ENCODE measurements around the gene ABCB6. TPM values are rescaled to one million over a fixed set of nuclear protein-coding genes. Genes with fewer than 3 reads are reported as not detected.
"Not testable (repeated sequence)": the region's sequence is repeated elsewhere in the genome, so short reads cannot be mapped to it uniquely, and the experiment has no call there.

ABCB6 gene
- 13.8 and 14.0 TPM in 2 replicates for total RNA-seq

GRCh38 chr2:219218732-219219701, at the start of gene ABCB6:
ABCB6 (minus strand) TSS chr2:219218958; CDS start chr2:219218673, 285 bp downstream.
- intact Hi-C loops (cut with micrococcal nuclease) = loop anchor here (1.0 to 2.0 kb wide), 6 partner anchors 10 to 60 kb away; partner anchors contain the start of genes ANKZF1, ATG9A, CNPPD1 and DNAJB2

- intact Hi-C loops (cut with micrococcal nuclease) = no loop called here
These were observed 49.5 kb upstream of the ABCB6 start for GRCh38 chr2:219268294-219268693.

- intact Hi-C loops (cut with micrococcal nuclease) = no loop called here
These were observed 48.1 kb upstream of the ABCB6 start for GRCh38 chr2:219266886-219267285.

GRCh38 chr2:219266232-219266631, 47.5 kb upstream of the ABCB6 start:
- intact Hi-C loops (cut with micrococcal nuclease) = no loop called here

GRCh38 chr2:219261024-219261855, 42.5 kb upstream of the ABCB6 start:
- intact Hi-C loops (cut with micrococcal nuclease) = no loop called here

- intact Hi-C loops (cut with micrococcal nuclease) = not testable (repeated sequence)
These were observed 40.2 kb upstream of the ABCB6 start for GRCh38 chr2:219258942-219259341.

- intact Hi-C loops (cut with micrococcal nuclease) = no loop called here
These were observed 35.9 kb upstream of the ABCB6 start for GRCh38 chr2:219254590-219255201.

GRCh38 chr2:219253753-219254589, 35.2 kb upstream of the ABCB6 start, which contains the start of gene TUBA4A:
TUBA4A (minus strand) TSS chr2:219253918; CDS start chr2:219253858, 60 bp downstream.
- intact Hi-C loops (cut with micrococcal nuclease) = loop anchor here (1.0 kb wide), 9 partner anchors 9 to 686 kb away; partner anchors contain the start of genes ANKZF1, ATG9A, CNOT9 and DNAJB2

GRCh38 chr2:219252900-219253752, 34.4 kb upstream of the ABCB6 start, which contains the start of gene TUBA4B:
TUBA4B (plus strand) TSS chr2:219253243; CDS start chr2:219253408, 165 bp downstream.
- intact Hi-C loops (cut with micrococcal nuclease) = loop anchor here (1.0 kb wide), 9 partner anchors 8 to 685 kb away; partner anchors contain the start of genes ANKZF1, ATG9A, CNOT9 and DNAJB2

- intact Hi-C loops (cut with micrococcal nuclease) = no loop called here
These were observed 33.8 kb upstream of the ABCB6 start for GRCh38 chr2:219252570-219252899.

- intact Hi-C loops (cut with micrococcal nuclease) = no loop called here
These were observed 33.3 kb upstream of the ABCB6 start for GRCh38 chr2:219252084-219252483.

GRCh38 chr2:219251656-219252055, 32.9 kb upstream of the ABCB6 start:
- intact Hi-C loops (cut with micrococcal nuclease) = no loop called here

- intact Hi-C loops (cut with micrococcal nuclease) = no loop called here
These were observed 31.5 kb upstream of the ABCB6 start for GRCh38 chr2:219250049-219250781.

GRCh38 chr2:219249203-219249980, 30.6 kb upstream of the ABCB6 start:
- intact Hi-C loops (cut with micrococcal nuclease) = loop anchor here (5.0 kb wide), 1 partner anchor 352 kb away; no protein-coding TSS in a partner anchor

- intact Hi-C loops (cut with micrococcal nuclease) = loop anchor here (5.0 kb wide), 1 partner anchor 352 kb away; no protein-coding TSS in a partner anchor
These were observed 30.1 kb upstream of the ABCB6 start for GRCh38 chr2:219248845-219249202.

- intact Hi-C loops (cut with micrococcal nuclease) = loop anchor here (5.0 kb wide), 1 partner anchor 351 kb away; no protein-coding TSS in a partner anchor
These were observed 29.2 kb upstream of the ABCB6 start for GRCh38 chr2:219247678-219248642.

Data from T-helper 2 cell treated with Interferon-gamma antibody and Interleukin-4, amounts not matched to agents 100 ng/mL and 5 ng/mL, for 36 hours (primary cell).